GM12878 (cell line): ENCODE results near the gene OR6B3.

Experiments used
- POLR2A ChIP-seq: IDR thresholded peaks from 2 replicates; pipeline ENCODE4 v1.6.1; 2011; ENCODE audit warnings: low read depth, mild to moderate bottlenecking, low read length
- TF ChIP-seq, protein P1 (sequence below), 3 experiments: IDR thresholded peaks in 2 of 3; conservative IDR thresholded peaks in 1 of 3; 2 replicates each; pipeline ENCODE4 v1.5.1; 2011; ENCODE audit warnings: low read depth in 3 of 3, low read length in 3 of 3, mild to moderate bottlenecking in 3 of 3, control low read depth in 2 of 3, moderate library complexity in 2 of 3, inconsistent platforms in 1 of 3, mixed read lengths in 1 of 3; ENCODE audit not compliant: control insufficient read depth in 2 of 3, insufficient read depth in 1 of 3; ENCODE audit errors: extremely low read depth in 1 of 3

DNA sequence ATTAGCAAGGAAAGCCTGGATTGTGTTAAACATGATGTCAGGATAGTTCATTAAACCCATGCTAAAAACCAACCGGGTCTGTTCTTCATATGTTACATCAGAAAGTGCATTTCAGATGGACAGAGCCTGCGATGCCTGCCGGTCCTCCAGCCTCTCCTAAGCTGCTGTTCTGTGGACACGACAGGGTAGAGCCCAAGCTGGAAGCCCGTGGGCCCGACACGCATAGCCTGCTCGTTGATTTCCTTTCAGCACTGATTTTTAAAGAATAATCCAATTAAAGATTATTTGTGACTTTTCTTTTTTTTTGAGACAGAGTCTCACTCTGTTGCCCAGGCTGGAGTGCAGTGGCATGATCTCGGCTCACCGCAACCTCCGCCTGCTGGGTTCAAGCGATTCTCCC, 797 bp downstream of the OR6B3 start:
- TF ChIP-seq, protein P1, sequence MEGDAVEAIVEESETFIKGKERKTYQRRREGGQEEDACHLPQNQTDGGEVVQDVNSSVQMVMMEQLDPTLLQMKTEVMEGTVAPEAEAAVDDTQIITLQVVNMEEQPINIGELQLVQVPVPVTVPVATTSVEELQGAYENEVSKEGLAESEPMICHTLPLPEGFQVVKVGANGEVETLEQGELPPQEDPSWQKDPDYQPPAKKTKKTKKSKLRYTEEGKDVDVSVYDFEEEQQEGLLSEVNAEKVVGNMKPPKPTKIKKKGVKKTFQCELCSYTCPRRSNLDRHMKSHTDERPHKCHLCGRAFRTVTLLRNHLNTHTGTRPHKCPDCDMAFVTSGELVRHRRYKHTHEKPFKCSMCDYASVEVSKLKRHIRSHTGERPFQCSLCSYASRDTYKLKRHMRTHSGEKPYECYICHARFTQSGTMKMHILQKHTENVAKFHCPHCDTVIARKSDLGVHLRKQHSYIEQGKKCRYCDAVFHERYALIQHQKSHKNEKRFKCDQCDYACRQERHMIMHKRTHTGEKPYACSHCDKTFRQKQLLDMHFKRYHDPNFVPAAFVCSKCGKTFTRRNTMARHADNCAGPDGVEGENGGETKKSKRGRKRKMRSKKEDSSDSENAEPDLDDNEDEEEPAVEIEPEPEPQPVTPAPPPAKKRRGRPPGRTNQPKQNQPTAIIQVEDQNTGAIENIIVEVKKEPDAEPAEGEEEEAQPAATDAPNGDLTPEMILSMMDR (IDR thresholded peaks at IDR 0.05 in 2 of 3, conservative IDR thresholded peaks at IDR 0.05 in 1 of 3; ENCODE audit: control insufficient read depth in 2 of 3, extremely low read depth in 1 of 3, insufficient read depth in 1 of 3, low read depth in 3 of 3, low read length in 3 of 3): no peak
- no peak for TF ChIP-seq POLR2A
